ENCODE results near the gene DHDDS. TPM values are rescaled to one million over a fixed set of nuclear protein-coding genes. Genes with fewer than 3 reads are reported as not detected.

Gene DHDDS
- total RNA-seq, 4 donors from 2014 or later = 36.5 to 66.7 (median 52.0) TPM

DNA sequence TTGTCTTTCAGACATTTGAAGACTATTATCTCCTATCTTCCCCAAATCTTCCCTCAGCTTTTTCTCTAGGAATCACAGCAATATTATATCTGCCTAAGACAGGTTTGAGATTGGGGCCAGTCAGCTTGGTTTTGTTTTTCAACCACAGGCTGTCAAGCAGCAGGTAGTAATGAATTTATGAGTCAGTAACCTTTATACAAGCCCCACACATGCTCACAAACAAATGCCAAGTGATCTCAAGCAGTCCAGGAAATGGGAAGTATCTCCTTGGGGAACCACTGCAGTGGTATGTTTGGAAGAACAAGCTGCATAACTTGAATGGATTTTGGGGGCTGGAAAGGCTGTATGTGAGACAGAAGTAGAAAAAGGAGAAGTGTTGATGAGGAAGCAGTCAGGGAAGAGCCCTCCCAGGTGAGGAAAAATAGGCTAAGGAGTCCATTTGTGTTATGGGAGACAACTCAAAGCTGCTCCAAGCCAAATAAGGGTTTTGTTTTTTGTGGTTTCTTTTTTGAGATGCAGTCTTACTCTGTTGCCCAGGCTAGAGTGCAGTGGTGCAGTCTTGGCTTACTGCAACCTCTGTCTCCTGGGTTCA lies 2.1 kb downstream of the DHDDS start:
- peaks cover 4 to 12% of the 10 kb centered on the region in 2 donors for H3K4me1 ChIP-seq
- H3K4me3 ChIP-seq (replicated peaks in 1 of 3) = no peak overlapping the region
- TF ChIP-seq POLR2A (IDR thresholded peaks at IDR 0.05) = no peak
- TF ChIP-seq, protein P1, sequence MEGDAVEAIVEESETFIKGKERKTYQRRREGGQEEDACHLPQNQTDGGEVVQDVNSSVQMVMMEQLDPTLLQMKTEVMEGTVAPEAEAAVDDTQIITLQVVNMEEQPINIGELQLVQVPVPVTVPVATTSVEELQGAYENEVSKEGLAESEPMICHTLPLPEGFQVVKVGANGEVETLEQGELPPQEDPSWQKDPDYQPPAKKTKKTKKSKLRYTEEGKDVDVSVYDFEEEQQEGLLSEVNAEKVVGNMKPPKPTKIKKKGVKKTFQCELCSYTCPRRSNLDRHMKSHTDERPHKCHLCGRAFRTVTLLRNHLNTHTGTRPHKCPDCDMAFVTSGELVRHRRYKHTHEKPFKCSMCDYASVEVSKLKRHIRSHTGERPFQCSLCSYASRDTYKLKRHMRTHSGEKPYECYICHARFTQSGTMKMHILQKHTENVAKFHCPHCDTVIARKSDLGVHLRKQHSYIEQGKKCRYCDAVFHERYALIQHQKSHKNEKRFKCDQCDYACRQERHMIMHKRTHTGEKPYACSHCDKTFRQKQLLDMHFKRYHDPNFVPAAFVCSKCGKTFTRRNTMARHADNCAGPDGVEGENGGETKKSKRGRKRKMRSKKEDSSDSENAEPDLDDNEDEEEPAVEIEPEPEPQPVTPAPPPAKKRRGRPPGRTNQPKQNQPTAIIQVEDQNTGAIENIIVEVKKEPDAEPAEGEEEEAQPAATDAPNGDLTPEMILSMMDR (IDR thresholded peaks at IDR 0.05) = no peak
- H3K27me3 ChIP-seq = no peaks in the 10 kb centered on the region
- H3K27ac ChIP-seq = no peak overlapping the region
- intact Hi-C loops (cut with DNase I) = no loop called here
- peaks cover 14 to 23% of the 10 kb centered on the region in 2 donors for H3K36me3 ChIP-seq
- no peak for DNase-seq
- H3K9me3 ChIP-seq = no peaks in the 10 kb centered on the region

DNA sequence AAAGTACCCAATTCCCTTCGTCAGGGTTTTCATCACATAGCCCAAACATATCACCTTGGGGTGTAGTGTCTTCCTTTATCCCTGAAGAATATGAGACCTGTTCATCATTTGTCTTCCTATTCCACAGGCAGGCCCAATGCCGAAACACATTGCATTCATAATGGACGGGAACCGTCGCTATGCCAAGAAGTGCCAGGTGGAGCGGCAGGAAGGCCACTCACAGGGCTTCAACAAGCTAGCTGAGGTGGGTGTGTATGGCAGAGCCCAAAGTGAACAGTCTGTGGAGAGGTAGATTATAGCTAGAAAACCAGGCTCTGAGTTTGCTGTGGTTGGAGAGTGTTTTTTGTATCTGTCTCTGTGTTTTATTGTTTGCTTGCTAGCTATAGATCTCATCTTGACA lies 5.9 kb downstream of the DHDDS start:
- peaks cover 20 to 44% of the 10 kb centered on the region in 2 donors for H3K36me3 ChIP-seq
- intact Hi-C loops (cut with DNase I) = loop anchor here (5.0 kb wide), 1 partner anchor 34 kb away; the partner anchor contains the start of gene HMGN2

DNA sequence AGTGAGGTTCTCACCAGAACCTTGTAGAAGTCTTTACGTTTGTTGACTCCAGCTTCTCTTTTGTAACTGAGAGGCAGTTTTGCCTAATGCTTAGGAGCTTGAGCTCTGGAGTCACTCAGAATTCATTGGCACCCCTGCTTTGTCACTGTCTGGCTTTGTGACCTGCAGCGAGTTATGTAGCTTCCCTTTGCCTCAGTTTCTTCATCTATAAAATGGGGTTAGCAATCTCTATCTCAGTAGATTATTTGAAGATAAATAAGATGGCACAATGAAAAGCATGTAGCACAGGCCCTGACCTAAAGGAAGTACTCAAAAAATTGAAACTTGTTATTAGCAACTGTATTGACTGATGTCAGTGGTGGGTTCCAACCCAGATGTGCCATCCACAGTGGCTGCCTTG lies 8.1 kb downstream of the DHDDS start:
- no peak overlapping the region for H3K27ac ChIP-seq
- no peak for DNase-seq
- peaks cover 34 to 49% of the 10 kb centered on the region in 2 donors for H3K36me3 ChIP-seq
- H3K4me1 ChIP-seq = no peaks in the 10 kb centered on the region
- H3K4me3 ChIP-seq (replicated peaks in 1 of 3) = no peak overlapping the region
- intact Hi-C loops (cut with DNase I) = no loop called here
- H3K27me3 ChIP-seq = no peaks in the 10 kb centered on the region
- WGBS, 2 donors = 94 to 97% methylated on average over 2 of the region's 2 CpGs
- TF ChIP-seq, protein P1 (IDR thresholded peaks at IDR 0.05) = no peak
- no peak for TF ChIP-seq POLR2A (IDR thresholded peaks at IDR 0.05)
- no peaks in the 10 kb centered on the region for H3K9me3 ChIP-seq

More for the DNA sequence above, 5.9 kb downstream of the DHDDS start:
- Histone ChIP-seq H3K27ac (no peak overlapping the region), H3K4me1 (peaks cover 0 to 8% of the 10 kb centered on the region in 2 donors), H3K4me3 (replicated peaks in 1 of 3) (no peak overlapping the region), H3K9me3 (no peaks in the 10 kb centered on the region), H3K27me3 (no peaks in the 10 kb centered on the region)
- DNase-seq = no peak
- no peak for TF ChIP-seq POLR2A (IDR thresholded peaks at IDR 0.05)
- TF ChIP-seq, protein P1 (IDR thresholded peaks at IDR 0.05) = no peak
- WGBS, 2 donors = 93 to 99% methylated on average over 6 of the region's 6 CpGs

DNA sequence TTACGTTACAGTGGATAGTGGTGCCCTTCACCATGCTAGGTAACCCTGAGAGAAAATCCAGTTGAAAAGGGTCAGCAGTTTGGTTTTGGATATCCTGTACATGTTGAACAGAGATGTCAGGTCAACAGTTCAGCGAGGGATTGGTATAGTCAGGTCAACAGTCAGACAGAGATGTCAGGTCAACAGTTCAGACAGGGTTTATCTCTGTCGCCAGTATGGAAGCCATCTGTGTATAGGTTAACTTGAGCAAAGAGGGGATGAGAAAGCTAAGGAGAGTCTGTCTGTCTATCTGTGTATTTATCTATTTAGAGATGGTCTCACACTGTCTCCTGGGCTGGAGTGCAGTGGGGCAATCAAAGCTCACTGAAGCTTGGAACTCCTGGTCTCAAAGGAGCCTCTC lies 17.7 kb downstream of the DHDDS start:
- WGBS, 2 donors = 97 to 100% methylated on average over 3 of the region's 3 CpGs
- no peak for DNase-seq
- H3K27ac ChIP-seq = no peak overlapping the region
- intact Hi-C loops (cut with DNase I) = no loop called here
- TF ChIP-seq, protein P1 (IDR thresholded peaks at IDR 0.05) = no peak
- no peak for TF ChIP-seq POLR2A (IDR thresholded peaks at IDR 0.05)
- no peaks in the 10 kb centered on the region for H3K27me3 ChIP-seq
- no peaks in the 10 kb centered on the region for H3K9me3 ChIP-seq
- no peak overlapping the region for H3K4me3 ChIP-seq (replicated peaks in 1 of 3)
- H3K4me1 ChIP-seq = no peaks in the 10 kb centered on the region
- peaks cover 4 to 12% of the 10 kb centered on the region in 2 donors for H3K36me3 ChIP-seq

DNA sequence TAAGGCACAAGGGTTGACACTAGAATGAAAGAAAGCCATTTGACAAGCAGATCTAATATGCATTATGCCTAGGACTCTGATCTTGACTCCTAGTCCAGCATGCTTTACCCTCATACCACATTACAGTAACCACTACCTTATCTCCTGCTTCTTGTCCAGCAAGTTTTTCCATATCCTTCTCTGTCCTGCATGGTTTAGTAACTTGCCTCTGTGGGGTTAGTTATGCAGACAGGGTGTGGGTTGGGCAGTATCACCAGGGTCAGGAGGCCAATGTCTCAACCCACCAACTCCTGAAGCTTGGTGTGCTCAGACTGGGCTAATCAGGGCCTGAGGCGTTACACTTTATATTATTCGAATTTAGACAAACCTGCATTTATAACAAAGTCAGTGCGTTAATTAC lies 18.8 kb downstream of the DHDDS start:
- intact Hi-C loops (cut with DNase I) = no loop called here
- 91 to 99% methylated on average over 3 of the region's 3 CpGs for WGBS, 2 donors

More for the DNA sequence above, 18.8 kb downstream of the DHDDS start:
- Histone ChIP-seq H3K4me1 (no peaks in the 10 kb centered on the region), H3K27ac (no peak overlapping the region), H3K9me3 (no peaks in the 10 kb centered on the region), H3K36me3 (peaks cover 4 to 9% of the 10 kb centered on the region in 2 donors), H3K27me3 (no peaks in the 10 kb centered on the region), H3K4me3 (replicated peaks in 1 of 3) (no peak overlapping the region)
- TF ChIP-seq POLR2A (IDR thresholded peaks at IDR 0.05) = no peak
- TF ChIP-seq, protein P1 (IDR thresholded peaks at IDR 0.05) = no peak
- no peak for DNase-seq
